ENCODE results near the gene VOPP1. TPM values are rescaled to one million over a fixed set of nuclear protein-coding genes. Genes with fewer than 3 reads are reported as not detected.
"Not testable (repeated sequence)": the region's sequence is repeated elsewhere in the genome, so short reads cannot be mapped to it uniquely, and the experiment has no call there.

VOPP1 gene
- total RNA-seq, 4 donors from 2014 or later, result 22.1 to 79.2 (median 73.9) TPM

- intact Hi-C loops (cut with DNase I; ENCODE audit: low total_unique reads), result no loop called here
- WGBS, 2 donors (ENCODE audit: low coverage in 1 of 2), result 90% methylated on average over 4 of the region's 4 CpGs; no CpG with 5 or more reads in 1 of the 2 donors
- H3K4me3 ChIP-seq, result no peak overlapping the region
- no peaks in the 10 kb centered on the region for H3K9me3 ChIP-seq
- H3K27me3 ChIP-seq, result no peaks in the 10 kb centered on the region
- H3K27ac ChIP-seq, result no peak overlapping the region
- H3K36me3 ChIP-seq, result no peaks in the 10 kb centered on the region
- DNase-seq, result no peak
- H3K4me1 ChIP-seq, result no peaks in the 10 kb centered on the region
- TF ChIP-seq POLR2A (IDR thresholded peaks at IDR 0.05), result no peak
- TF ChIP-seq CTCF (IDR thresholded peaks at IDR 0.05), result no peak
- TF ChIP-seq POLR2AphosphoS5 (IDR thresholded peaks at IDR 0.05), result no peak
- no peak for TF ChIP-seq EP300 (IDR thresholded peaks at IDR 0.05; ENCODE audit: low read depth)
- in situ Hi-C loops (cut with MboI; ENCODE audit: low pct_ligation_motif_present in 1 of 4, low pct_unique_long_range_greater_than_20kb in 1 of 4, low sequenced_read_pairs in 3 of 4), result loop anchor here in 3 of 4 donors (25.0 kb wide), 3 partner anchors 126 to 326 kb away; no protein-coding TSS in a partner anchor
Measured at GRCh38 chr7:55588379-55588699, 16.0 kb upstream of the VOPP1 start.

GRCh38 chr7:55587687-55588378 lies 15.5 kb upstream of the VOPP1 start:
- H3K4me3 ChIP-seq, result no peak overlapping the region
- H3K27me3 ChIP-seq, result no peaks in the 10 kb centered on the region
- no peak overlapping the region for H3K27ac ChIP-seq
- no peaks in the 10 kb centered on the region for H3K4me1 ChIP-seq
- intact Hi-C loops (cut with DNase I; ENCODE audit: low total_unique reads) (no loop called here), in situ Hi-C loops (cut with MboI; ENCODE audit: low pct_ligation_motif_present in 1 of 4, low pct_unique_long_range_greater_than_20kb in 1 of 4, low sequenced_read_pairs in 3 of 4) (loop anchor here in 3 of 4 donors (25.0 kb wide), 3 partner anchors 126 to 326 kb away; no protein-coding TSS in a partner anchor)
- 70 to 90% methylated on average over 6 to 8 of the region's 8 CpGs for WGBS, 2 donors (ENCODE audit: low coverage in 1 of 2)
- no peak for DNase-seq
- H3K36me3 ChIP-seq, result no peaks in the 10 kb centered on the region
- no peak for TF ChIP-seq POLR2A (IDR thresholded peaks at IDR 0.05)
- TF ChIP-seq EP300 (IDR thresholded peaks at IDR 0.05; ENCODE audit: low read depth), result no peak
- TF ChIP-seq CTCF (IDR thresholded peaks at IDR 0.05), result no peak
- TF ChIP-seq POLR2AphosphoS5 (IDR thresholded peaks at IDR 0.05), result no peak
- H3K9me3 ChIP-seq, result no peaks in the 10 kb centered on the region

- intact Hi-C loops (cut with DNase I; ENCODE audit: low total_unique reads); H3K27me3 ChIP-seq; H3K27ac ChIP-seq; H3K9me3 ChIP-seq; H3K4me3 ChIP-seq; H3K36me3 ChIP-seq; DNase-seq; H3K4me1 ChIP-seq: not testable (repeated sequence)
- in situ Hi-C loops (cut with MboI; ENCODE audit: low pct_ligation_motif_present in 1 of 4, low pct_unique_long_range_greater_than_20kb in 1 of 4, low sequenced_read_pairs in 3 of 4), result loop anchor here in 3 of 4 donors (25.0 kb wide), 3 partner anchors 120 to 320 kb away; no protein-coding TSS in a partner anchor
- WGBS, 2 donors (ENCODE audit: low coverage in 1 of 2), result 84% methylated on average over 9 of the region's 9 CpGs; no CpG with 5 or more reads in 1 of the 2 donors
Measured at GRCh38 chr7:55582656-55583055, 10.4 kb upstream of the VOPP1 start.

DNA sequence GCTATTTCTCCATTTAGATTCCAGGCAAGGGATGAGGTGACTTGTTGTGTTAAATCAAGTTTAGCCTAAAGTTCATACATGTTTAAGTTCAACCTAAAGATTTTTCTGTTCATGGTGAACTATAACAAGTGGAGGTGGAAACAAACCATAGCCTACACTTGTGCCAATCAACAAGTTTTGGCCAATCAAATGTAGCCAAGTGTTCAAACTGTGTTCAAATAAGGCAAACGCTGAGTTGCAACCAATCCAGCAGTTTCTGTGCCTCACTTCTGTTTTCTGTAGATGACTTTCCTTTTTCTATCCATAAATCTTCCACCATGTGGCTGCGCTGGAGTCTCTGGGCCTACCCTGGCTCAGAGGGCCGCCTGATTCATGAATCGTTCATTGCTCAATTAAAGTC lies 4.5 kb upstream of the VOPP1 start:
- H3K4me3 ChIP-seq, result no peak overlapping the region
- H3K27me3 ChIP-seq, result no peaks in the 10 kb centered on the region
- in situ Hi-C loops (cut with MboI; ENCODE audit: low pct_ligation_motif_present in 1 of 4, low pct_unique_long_range_greater_than_20kb in 1 of 4, low sequenced_read_pairs in 3 of 4) (loop anchor here in 3 of 4 donors (25.0 kb wide), 3 partner anchors 114 to 314 kb away; no protein-coding TSS in a partner anchor), intact Hi-C loops (cut with DNase I; ENCODE audit: low total_unique reads) (no loop called here)
- H3K9me3 ChIP-seq, result no peaks in the 10 kb centered on the region
- H3K27ac ChIP-seq, result no peak overlapping the region
- DNase-seq, result no peak
- H3K4me1 ChIP-seq, result peaks cover 12 to 18% (median 15%) of the 10 kb centered on the region in 4 donors
- 86 to 91% methylated on average over 4 of the region's 4 CpGs for WGBS, 2 donors (ENCODE audit: low coverage in 1 of 2)
- H3K36me3 ChIP-seq, result no peaks in the 10 kb centered on the region
- TF ChIP-seq POLR2A (IDR thresholded peaks at IDR 0.05), result no peak
- TF ChIP-seq CTCF (IDR thresholded peaks at IDR 0.05), result no peak
- TF ChIP-seq EP300 (IDR thresholded peaks at IDR 0.05; ENCODE audit: low read depth), result no peak
- no peak for TF ChIP-seq POLR2AphosphoS5 (IDR thresholded peaks at IDR 0.05)

Data from transverse colon (tissue), 4 donors.